Epidermal melanocyte (primary cell): ENCODE data around the gene TMOD4.

Experiments used
- DNase-seq: peaks from one replicate; pipeline ENCODE4 v3.0.0; 2011; ENCODE audit warnings: low spot score; ENCODE audit not compliant: insufficient read length

Gene TMOD4

GRCh38 chr1:151143986-151144385, 31.8 kb downstream of the TMOD4 start:
- DNase-seq, result no peak

DNA sequence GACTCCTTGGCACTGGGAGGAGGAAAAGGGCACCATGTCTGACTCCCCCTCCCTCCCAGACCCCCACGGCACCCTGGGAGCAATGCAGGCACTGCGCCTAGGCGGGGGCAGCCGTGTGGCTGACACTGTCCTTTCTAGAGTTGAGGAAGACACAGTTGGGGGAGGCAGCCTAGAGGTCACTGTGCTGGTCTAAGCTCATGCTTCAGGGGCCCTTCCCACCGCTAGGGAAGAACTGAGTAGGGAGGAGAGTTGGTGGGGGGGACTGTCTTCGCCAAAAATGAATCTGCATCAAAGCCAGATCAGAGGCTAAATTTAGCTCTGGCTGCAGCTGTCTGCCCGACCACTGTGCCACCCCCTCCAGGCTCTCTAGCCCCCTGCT, 32.7 kb downstream of the TMOD4 start:
- no peak for DNase-seq

DNA sequence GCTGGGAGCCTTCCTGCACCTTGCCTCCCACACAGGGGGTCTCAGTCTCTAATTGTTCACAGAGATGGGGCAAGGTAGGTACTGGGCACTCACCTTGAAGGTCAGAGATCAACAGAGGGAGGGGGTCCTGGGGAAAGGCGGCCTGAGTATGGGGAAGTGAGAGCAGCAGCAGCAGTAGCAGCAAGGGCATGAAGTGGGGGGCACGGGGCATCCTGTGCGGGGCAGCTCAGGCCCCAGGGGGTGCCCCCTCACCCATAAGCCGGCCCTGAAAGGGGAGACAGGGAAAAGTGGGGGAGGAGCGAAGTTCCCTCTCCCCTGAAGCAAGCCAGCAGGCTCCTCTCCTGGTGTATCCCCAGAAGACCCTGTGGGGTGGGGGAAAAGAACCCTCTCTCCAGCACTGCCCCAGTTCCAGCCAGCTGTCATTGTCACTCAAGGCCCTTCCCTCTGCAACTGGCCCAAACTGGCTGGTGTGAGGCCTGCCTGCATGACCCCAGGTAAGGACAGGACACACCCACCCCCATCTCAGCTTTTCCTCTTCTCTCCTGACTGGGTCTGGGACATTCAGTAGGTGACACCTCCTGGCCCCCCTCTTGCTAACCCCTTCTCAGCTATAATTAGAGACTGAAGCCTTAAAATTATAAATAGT, 33.2 kb downstream of the TMOD4 start:
- no peak for DNase-seq

- no peak for DNase-seq
Observed at GRCh38 chr1:151137789-151138188, 38.0 kb downstream of the TMOD4 start.

DNA sequence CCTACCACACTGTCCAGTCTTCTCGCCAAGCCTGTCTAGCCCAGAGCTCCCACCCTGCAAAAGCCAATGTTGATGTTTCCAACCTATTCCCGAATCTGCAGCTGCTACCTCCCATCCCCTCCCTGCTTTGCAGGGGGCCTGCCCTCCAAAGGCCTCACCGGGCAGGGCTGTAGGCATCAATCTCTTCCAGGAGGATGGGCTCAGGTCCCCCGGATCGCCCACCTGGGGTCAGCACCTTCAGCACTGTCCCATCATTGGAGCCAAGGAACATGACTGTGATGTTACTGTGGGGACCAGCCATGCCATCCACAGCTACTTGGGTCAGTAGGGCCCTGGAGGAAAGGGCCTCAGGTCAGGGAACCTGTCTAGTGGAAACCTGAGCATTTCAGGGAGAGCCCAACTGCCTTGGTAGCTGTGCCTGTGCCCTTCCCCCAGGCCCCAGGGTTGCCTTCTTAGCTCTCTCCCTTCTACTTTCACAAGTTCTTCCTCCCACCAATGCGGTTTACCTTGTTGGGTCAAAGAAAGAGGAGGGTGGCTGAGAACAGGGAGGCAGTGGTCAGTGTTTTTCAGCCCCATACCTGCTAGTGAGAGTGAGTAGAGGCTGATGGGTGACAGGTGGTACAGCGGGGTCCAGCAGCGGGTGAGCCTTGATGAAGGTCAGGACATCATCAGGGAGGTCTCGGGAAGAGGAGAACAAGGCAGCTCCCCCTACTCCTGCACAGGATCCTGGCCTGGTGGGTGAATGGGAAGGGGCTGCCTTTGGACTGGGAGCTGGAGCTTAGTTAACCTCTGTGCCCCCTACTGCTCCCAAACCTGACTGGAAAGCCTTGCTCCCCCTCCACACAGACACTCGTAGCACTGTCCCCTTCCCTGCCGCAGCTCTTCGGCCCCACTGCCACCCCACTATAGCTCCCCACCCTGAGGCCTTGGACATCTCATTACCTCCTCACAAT, 40.1 kb downstream of the TMOD4 start:
- no peak for DNase-seq

DNA sequence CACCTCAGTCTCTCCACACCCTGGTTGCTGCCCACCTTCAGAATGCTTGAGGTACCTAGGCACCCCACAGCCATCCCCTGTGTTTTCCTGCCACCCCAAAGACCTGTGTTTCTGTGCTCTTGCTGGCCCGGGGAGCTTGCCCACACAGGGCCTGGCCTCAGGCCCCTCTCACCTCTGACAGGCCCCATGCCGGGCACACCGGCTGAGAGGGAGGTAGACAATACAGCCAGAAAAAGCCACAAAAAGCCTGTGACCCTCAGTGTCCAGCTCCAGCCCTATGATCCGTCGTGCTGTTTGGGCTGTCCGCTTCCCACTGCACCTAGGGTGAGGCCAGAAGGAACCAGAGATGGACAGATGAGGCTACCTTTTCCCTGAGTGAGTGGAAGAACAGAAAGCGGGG, 40.8 kb downstream of the TMOD4 start:
- no peak for DNase-seq

GRCh38 chr1:151134396-151134795, 41.4 kb downstream of the TMOD4 start:
- no peak for DNase-seq

GRCh38 chr1:151133018-151133806, 42.6 kb downstream of the TMOD4 start:
- no peak for DNase-seq

- no peak for DNase-seq
Observed at GRCh38 chr1:151132335-151133017, 43.3 kb downstream of the TMOD4 start.

- DNase-seq, result no peak
Observed at GRCh38 chr1:151131701-151132334, 44.0 kb downstream of the TMOD4 start.

DNA sequence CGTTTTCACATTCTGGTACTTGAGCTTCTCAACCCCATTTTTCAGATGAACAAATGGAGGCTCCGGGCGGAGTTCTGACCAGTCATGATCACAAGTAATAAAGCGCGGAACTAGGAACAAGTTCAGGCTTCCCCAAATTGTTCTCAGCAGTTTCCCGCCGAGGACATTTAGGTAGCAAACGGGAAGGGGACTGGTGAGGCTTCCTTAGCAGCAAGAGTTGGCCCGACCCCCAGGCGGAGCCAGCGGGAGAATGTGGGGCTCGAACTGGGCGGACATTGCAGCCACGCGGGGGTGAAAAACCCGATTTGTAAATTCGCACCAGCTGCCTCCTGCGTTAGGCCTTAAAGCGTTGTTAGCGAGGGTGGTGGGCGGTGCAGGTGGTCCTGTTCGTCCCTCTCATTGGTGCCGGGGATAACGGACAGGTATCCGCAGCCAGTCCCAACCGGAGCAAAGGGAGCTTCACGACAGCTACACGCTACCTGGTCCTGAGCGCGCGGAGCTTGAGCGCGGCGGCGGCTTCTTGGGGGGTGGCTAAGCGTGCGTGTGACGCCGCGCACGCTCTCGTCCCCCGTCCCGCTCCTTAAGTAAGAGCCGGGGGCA, 44.7 kb downstream of the TMOD4 start:
- DNase-seq, result no peak

GRCh38 chr1:151128800-151129199, 47.0 kb downstream of the TMOD4 start:
- no peak for DNase-seq

DNA sequence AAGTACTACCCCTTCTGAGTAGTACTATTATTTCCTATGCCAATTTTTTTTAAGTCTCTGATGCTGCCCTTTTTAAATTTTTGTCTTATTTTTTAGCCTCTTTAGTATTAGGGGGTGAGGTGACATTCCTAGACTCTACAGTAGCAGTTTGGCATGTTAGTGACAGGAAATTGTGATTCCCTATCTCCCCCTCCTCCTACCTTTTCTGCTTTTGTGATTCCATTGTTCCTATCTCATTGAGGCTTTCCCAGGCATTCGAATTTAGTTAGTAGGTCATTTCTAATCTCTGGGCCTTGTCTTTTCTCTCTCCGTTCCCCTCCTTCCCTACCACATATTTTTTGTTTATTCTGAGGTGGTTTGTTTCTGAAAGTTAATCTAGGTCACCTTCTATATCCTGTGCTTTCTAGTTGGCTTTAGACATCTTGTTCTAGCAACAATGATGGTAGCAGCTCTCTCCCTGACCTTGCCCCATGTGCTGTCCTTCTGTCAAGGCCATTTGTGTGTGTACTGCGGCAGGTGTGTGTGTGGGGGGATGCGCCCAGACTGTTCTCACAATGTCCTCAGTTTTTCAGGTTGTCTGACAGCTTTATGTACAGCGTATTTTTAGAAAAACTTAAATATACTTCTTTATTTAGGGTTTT, 50.9 kb downstream of the TMOD4 start:
- DNase-seq, result no peak
